ENCODE results near the gene PROCA1.

DNA sequence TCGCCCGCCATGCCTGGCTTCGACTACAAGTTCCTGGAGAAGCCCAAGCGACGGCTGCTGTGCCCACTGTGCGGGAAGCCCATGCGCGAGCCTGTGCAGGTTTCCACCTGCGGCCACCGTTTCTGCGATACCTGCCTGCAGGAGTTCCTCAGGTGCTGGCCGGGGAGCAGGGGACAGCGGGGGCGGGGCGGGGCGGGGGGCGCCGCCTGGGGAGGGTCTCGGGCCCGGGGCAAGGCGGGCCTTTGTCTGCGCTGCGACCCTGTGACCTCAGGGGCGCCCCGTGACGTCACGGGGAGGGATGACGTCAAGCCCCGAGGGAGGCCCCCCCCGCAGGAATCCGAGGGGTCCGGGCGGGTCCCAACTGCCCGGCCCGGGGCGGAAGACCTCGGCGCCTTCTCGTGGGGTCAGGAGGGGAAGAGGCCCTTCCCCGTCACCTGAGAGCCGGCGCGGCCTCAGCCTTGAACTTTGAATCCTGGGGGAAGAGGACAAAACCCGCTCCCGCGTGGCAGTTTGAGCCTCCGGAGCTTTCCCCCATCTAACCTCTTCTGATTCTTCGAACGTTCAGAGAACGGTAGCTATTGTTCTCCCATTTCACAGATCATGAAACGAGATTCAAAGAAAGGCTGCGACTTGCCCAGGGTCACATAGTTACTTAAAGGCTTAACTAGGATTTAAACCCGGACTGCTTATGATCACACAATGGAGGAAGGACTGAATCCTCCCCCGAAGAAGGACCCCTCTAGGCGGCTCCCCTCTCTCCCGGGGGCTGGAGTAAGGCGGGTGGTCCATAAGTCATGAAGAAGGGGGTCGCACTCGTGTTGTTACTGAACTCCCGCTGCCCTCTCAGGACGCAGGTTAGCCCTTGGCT lies 32.6 kb upstream of the PROCA1 start:
- TF ChIP-seq, protein P1, sequence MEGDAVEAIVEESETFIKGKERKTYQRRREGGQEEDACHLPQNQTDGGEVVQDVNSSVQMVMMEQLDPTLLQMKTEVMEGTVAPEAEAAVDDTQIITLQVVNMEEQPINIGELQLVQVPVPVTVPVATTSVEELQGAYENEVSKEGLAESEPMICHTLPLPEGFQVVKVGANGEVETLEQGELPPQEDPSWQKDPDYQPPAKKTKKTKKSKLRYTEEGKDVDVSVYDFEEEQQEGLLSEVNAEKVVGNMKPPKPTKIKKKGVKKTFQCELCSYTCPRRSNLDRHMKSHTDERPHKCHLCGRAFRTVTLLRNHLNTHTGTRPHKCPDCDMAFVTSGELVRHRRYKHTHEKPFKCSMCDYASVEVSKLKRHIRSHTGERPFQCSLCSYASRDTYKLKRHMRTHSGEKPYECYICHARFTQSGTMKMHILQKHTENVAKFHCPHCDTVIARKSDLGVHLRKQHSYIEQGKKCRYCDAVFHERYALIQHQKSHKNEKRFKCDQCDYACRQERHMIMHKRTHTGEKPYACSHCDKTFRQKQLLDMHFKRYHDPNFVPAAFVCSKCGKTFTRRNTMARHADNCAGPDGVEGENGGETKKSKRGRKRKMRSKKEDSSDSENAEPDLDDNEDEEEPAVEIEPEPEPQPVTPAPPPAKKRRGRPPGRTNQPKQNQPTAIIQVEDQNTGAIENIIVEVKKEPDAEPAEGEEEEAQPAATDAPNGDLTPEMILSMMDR (conservative IDR thresholded peaks at IDR 0.05; ENCODE audit: low read length): no peak
- no peak for TF ChIP-seq EZH2phosphoT487 (IDR thresholded peaks at IDR 0.05; ENCODE audit: borderline replicate concordance, low read depth, low read length)

Data from OCI-LY7 (cell line).